GM21825 (cell line): ENCODE data around the gene TM4SF4.

Source experiments
- ATAC-seq: cut with Tn5 transposase; IDR thresholded peaks from one replicate; pipeline ENCODE4 v1.9.1; 2021; ENCODE audit warnings: mild to moderate bottlenecking, moderate library complexity; ENCODE audit not compliant: unreplicated experiment

Gene TM4SF4

GRCh38 chr3:149454746-149455145 lies 19.8 kb upstream of the TM4SF4 start:
- no peak for ATAC-seq

DNA sequence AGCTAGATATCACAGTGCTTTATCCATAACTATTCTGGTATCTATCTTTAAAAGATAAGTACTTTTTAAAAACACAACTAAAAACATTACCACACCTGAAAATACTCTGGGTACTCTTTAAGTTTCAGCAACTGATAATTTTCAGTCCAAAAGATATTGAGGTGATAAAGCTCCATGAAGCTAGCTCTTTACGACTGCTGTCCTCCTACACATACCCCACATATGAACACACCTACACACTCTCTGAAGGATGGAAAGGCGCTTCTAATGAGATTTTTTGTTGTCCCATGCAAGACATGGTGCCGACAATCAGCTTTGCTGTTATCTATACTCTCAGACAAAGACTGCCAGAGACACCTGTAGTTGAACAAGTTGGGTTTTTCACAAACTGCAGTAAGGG lies 19.1 kb upstream of the TM4SF4 start:
- no peak for ATAC-seq

DNA sequence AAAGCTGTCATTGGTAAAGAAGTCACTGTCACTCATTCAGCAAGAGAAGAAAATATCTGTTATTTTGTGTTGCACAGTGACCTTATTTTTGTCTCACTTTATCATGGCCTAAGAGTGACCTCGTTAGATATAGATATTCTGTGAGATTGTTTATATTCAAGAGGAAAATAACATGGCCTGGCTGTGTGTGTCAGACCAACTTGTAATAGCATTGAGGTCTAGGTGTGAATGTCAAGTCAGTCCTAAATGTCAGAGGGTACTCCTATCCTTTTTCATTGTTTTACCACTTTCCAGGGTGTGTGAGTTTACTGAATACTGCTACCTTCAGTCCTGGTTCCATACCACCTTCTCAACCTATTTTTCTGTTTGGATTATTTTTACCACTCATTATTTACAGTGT lies 18.5 kb upstream of the TM4SF4 start:
- ATAC-seq: no peak

- ATAC-seq: no peak
Measured at GRCh38 chr3:149459491-149460059, 14.9 kb upstream of the TM4SF4 start.

GRCh38 chr3:149460117-149460516 lies 14.4 kb upstream of the TM4SF4 start:
- no peak for ATAC-seq

DNA sequence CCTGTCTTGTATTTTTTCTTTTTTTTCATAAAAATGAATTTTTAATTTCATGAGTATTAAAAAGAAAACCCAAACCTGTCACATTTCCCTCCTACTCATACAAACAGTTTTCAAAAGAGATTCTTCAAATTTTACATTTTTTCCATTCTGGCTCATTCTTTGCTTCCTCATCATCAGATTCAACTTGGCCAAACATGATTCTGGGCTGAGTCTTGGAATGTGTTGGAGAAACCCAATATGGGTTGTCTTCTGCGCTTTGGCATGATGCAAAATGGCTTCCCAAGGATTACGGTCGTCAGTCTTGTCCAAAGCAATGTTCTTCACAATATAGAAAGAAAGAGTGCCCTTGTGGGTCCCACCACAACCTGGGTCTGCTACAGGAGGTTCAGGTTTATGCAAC lies 12.4 kb upstream of the TM4SF4 start:
- ATAC-seq: no peak

DNA sequence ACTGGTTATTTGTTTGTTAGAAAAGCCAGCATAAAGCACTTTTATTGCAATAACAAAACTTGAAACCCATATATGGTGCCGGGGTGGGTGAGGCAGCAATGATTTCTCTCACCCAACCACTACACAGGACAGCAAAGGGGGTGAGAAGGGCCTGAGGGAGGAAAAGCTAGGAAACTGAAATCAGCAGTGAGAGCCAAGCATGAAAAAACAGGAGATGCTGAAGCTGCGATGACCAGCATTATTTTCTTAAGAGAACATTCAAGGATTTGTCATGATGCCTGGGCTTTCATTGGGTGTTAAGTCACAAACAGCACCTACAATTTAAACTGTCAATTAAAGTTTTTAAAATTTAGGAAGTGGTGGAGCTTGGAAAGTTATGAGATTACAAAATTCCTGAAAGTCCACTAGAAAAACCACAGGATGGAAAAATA lies 11.9 kb upstream of the TM4SF4 start:
- ATAC-seq: no peak

DNA sequence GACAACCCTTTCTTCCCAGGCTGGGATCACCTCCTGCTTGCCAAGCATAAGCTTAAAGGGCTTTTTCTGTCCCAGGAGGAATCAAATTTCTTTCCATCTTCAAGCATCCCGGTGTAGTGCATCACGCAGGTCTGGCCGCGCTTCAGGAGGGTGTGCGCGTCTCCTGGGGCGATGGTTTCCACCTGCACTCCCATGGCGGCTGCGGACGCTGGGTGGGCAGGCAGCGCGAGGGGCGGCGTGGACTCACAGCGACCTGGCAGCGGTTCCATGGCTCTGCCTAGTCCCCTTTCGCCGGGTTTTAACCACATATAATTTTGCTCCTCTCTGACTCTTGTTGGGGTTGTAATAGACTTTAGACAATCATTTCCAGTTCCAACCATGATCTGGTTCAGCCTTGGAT lies 10.6 kb upstream of the TM4SF4 start:
- no peak for ATAC-seq

- no peak for ATAC-seq
Measured at GRCh38 chr3:149464542-149465328, 9.8 kb upstream of the TM4SF4 start.

DNA sequence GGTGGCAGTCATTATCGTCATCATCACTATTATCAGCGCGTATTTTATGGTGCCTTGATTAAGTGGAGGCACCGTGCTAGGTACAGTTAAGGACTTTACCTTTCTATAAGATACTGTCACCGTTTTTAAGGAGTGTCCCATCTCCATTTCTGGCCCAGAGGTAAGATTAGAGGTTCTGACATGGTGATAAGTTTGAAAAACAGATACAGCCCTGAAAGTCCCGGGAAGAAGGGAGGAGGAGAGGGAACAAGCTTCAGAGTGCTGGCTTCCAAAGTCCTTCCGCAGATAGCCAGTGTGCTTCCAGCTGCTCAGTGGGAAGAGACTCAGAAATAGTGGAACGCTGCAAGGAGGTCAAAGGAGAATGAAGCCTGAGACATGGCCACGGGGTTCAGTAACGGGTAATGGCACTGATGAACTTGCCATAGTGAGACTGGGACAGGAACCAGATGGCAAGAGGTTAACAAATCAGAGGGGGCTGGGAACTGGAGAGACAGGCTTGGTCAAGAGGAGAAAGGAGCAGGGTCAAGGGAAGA lies 9.1 kb upstream of the TM4SF4 start:
- ATAC-seq: no peak

DNA sequence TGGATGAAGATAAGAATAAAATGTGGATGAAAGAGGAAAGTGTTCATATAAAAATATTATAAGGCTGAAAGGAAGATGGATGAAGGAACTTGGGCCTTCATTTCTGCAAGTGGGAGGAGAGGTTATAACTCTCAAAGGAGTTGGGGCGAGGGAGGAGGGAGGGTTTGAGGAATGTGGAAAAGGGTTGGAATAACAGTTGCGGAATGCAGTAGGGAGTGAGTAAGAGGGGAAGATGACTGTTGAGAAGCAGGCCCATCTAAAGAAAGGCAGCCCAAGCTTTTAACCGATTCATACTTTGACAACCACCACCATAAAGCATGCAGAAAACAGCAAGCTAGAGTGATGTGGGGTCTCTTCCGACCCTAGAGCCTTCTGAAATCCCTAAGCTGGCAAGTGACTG lies 8.3 kb upstream of the TM4SF4 start:
- no peak for ATAC-seq

- peak; percentile 96 for ATAC-seq
Measured at GRCh38 chr3:149468504-149469212, 5.8 kb upstream of the TM4SF4 start.

DNA sequence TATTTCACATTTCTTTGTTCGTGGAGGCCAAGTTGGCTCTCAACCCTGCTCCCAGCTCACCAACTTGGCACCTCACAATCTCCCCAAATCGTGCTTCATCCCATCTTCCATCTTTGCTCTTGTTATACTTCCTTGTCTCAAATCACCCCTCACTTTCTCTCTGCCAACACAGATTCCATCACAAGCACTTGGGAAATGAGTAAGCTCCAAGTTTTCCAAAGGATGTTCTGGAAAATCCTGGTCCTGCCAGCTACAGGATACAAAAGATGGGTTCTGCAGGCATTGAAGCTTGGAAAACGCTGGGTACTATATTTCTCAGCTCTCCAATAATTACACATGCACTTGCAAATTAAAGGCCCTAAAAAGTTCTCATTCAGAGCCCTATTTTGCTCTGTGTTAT lies 4.1 kb upstream of the TM4SF4 start:
- ATAC-seq: no peak

DNA sequence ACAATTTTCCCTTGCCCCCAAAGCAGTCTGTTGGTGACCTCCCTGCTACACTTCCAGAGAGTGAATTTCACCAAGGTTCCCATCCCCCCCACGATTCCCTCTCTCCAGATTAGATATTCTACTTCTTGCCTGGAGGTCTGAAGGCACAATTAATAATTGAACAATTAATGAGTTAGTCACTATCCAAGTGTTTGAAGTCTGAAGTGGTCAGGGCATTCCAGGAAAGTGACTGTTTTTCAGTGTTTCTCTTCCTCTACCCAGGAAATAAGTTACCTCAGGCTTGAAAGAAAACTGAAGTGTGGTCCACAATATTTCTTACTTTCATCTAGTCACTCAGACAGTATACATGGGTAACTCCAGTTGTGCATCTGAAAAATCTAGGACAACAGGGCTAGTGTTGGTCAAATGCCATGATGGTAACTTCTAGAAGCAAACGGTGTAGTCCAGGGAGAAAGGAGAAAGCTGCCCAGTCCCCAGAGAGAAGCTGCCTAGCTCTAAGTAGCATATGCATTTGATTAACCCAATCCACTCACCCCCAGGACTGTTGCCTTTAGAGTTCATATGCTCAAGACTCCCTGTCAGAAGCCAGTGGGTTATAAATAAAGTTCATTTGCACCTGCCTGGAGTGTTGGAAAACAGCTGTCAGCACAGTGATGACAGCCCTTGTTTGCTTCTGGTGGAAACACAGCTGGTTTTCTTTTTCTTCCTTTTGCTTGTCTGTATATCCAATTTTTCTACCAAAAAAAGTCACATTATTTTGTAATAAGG lies 2.3 kb upstream of the TM4SF4 start:
- no peak for ATAC-seq

- no peak for ATAC-seq
Measured at GRCh38 chr3:149473357-149474249, 894 bp upstream of the TM4SF4 start.

DNA sequence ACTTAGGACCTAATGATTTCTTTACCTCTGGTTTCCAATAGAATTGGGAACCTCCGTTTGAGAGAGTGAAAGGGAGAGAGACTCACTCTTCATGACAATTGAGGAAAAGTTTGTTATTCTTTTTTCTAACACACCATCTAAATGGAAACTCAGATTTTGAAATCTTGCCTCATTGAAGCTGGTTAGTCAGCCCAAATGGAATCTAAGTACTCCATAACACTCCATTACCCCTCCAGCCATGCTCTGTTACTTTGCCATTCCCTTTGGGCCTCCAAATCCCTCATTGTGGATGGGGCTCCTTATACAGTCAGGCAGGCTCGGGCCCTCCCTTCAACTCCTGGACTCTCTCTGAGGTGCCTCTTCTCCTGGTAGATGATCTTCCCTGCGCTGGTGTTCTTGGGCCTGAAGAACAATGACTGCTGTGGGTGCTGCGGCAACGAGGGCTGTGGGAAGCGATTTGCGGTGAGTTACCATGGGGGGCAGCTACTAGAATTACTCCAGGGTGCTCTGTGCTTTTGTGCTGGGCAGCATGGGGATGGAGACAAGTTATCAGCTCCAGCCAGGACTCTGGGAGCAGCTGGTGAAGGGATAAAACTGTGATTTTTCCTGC lies 1.1 kb downstream of the TM4SF4 start:
- ATAC-seq: no peak

- no peak for ATAC-seq
Measured at GRCh38 chr3:149476225-149476624, 1.7 kb downstream of the TM4SF4 start.

DNA sequence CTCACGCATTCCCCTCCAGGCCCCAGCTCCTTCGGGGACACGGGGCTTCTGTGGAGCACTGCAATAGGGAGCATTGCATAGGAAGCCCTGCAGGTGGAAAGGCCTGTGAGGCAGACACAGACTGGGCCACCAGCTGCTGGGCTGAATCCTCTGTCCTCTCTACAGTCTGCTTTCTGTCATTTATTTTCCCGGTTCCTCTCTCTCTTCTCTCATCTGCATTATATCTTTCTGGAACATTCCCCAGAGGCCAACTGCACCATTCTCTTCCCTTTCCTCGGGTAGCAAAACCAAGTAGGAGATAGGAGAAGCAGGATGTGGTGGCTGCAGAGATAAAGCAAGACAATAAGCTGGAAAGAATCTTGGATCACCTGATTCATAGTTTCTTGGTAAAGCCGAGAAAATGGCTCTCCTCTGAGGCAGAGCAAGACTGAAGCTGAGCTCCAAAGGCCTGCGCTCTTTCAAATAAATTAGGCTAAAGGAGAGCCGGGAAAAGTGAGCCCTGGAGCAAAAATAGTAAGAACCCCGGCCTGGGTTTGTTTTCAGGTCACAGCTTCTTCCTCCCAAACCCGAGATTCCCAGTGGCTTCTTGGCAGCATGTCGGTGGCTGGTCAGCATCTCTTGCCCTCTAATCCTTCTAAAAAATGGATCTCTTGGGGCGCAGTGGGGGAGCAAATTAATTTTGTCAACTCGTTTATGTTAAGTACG lies 5.3 kb downstream of the TM4SF4 start:
- no peak for ATAC-seq
